Endothelial cell of umbilical vein (primary cell): ENCODE measurements around the gene HRK. TPM values are rescaled to one million over a fixed set of nuclear protein-coding genes. Genes with fewer than 3 reads are reported as not detected.

Experiments
- BruUV-seq: library from RNA; stranded (reverse); fragments of 400-500 nt; replicated peaks from 2 replicates; lab custom pipeline; 2021; lab: Mats Ljungman, UMichigan
- CTCF ChIA-PET: fragments of 300-600, 350-600 bp; sonication (Branson Sonifier 250); formaldehyde crosslinking; loops from one replicate; lab custom pipeline; 2021; ENCODE audit warnings: antibody characterized with exemption, inconsistent platforms; lab: Charles Lee
- POLR2A ChIA-PET: fragments of 300-600, 350-600 bp; sonication (Branson Sonifier 250); formaldehyde crosslinking; loops from one replicate; lab custom pipeline; 2021; ENCODE audit warnings: antibody characterized with exemption, inconsistent platforms; lab: Charles Lee
- DNase-seq: peaks from one replicate; pipeline ENCODE4 v3.0.0-alpha.2; 2011; ENCODE audit warnings: low read depth, low spot score
- FAIRE-seq: peaks from 2 replicates; lab custom pipeline; 2011; peaks lifted over from hg19 to GRCh38; lab: Jason Lieb, UNC
- H2AFZ ChIP-seq: 2 replicates; pipeline ENCODE4 v1.6.0; 2012; ENCODE audit warnings: low read depth, low read length, control low read depth, inconsistent platforms
- H3K27ac ChIP-seq: 2 replicates; pipeline ENCODE4 v1.5.1; 2011; ENCODE audit warnings: low read depth, mild to moderate bottlenecking, control low read depth, low read length, moderate library complexity; ENCODE audit not compliant: insufficient read depth
- H3K27me3 ChIP-seq, 2 experiments: 2 replicates each; pipeline versions ENCODE4 v1.6.0 to v1.6.1; 2011; ENCODE audit warnings: low read length in 2 of 2, mixed read lengths in 1 of 2; ENCODE audit not compliant: control insufficient read depth in 2 of 2, insufficient read depth in 2 of 2
- H3K36me3 ChIP-seq, 2 experiments: 2 replicates in 1 of 2; 3 replicates in 1 of 2; pipeline ENCODE4 v1.5.1; 2011; ENCODE audit warnings: low read length in 2 of 2, mild to moderate bottlenecking in 1 of 2, moderate library complexity in 1 of 2; ENCODE audit not compliant: control insufficient read depth in 2 of 2, insufficient read depth in 2 of 2; ENCODE audit errors: extremely low read depth in 1 of 2
- H3K4me1 ChIP-seq: 3 replicates; pipeline ENCODE4 v1.5.1; 2011; ENCODE audit warnings: mild to moderate bottlenecking, low read length; ENCODE audit not compliant: control insufficient read depth, insufficient read depth; ENCODE audit errors: extremely low read depth
- H3K4me2 ChIP-seq: 2 replicates; pipeline ENCODE4 v1.6.1; 2011; ENCODE audit warnings: low read length, control low read depth, mixed read lengths; ENCODE audit not compliant: insufficient read depth
- H3K4me3 ChIP-seq, 3 experiments: fragments of 200-600 bp in 1 of 3; sonication (generic), shearing (Covaris generic) in 1 of 3; replicated peaks in 1 of 3; 2 replicates each; pipeline ENCODE4 v1.5.1; 2011 to 2016; ENCODE audit warnings: control low read depth in 3 of 3, low read length in 3 of 3, mild to moderate bottlenecking in 2 of 3, inconsistent platforms in 1 of 3, low read depth in 1 of 3, moderate library complexity in 1 of 3; ENCODE audit not compliant: insufficient read depth in 1 of 3
- H3K79me2 ChIP-seq: 2 replicates; pipeline ENCODE4 v1.6.0; 2012; ENCODE audit warnings: low read length, inconsistent platforms; ENCODE audit not compliant: control insufficient read depth, insufficient read depth
- H3K9ac ChIP-seq: replicated peaks from 2 replicates; pipeline ENCODE3; 2011; ENCODE audit warnings: low read length, control low read depth; ENCODE audit not compliant: insufficient read depth; ENCODE audit errors: extremely low read depth
- H3K9me1 ChIP-seq: replicated peaks from 3 replicates; pipeline ENCODE4 v1.6.0; 2011; ENCODE audit warnings: mild to moderate bottlenecking, low read length; ENCODE audit not compliant: control insufficient read depth, insufficient read depth; ENCODE audit errors: extremely low read depth
- H3K9me3 ChIP-seq: replicated peaks from 2 replicates; pipeline ENCODE4 v1.5.1; 2012; ENCODE audit warnings: low read length, inconsistent platforms; ENCODE audit not compliant: control insufficient read depth, insufficient read depth
- H4K20me1 ChIP-seq: replicated peaks from 2 replicates; pipeline ENCODE3; 2011; ENCODE audit warnings: mild to moderate bottlenecking, low read length; ENCODE audit not compliant: control insufficient read depth, insufficient read depth; ENCODE audit errors: extremely low read depth
- EZH2 ChIP-seq: IDR thresholded peaks from 2 replicates; pipeline ENCODE4 v1.6.1; 2012; ENCODE audit warnings: borderline replicate concordance, low read depth, mild to moderate bottlenecking, moderate library complexity, low read length, inconsistent platforms; ENCODE audit not compliant: severe bottlenecking
- FOS ChIP-seq: IDR thresholded peaks from 2 replicates; pipeline ENCODE4 v1.6.1; 2011; ENCODE audit warnings: mild to moderate bottlenecking, low read length, moderate library complexity, borderline replicate concordance; ENCODE audit not compliant: insufficient read depth
- JUN ChIP-seq: IDR thresholded peaks from 2 replicates; pipeline ENCODE4 v1.6.1; 2011; ENCODE audit warnings: borderline replicate concordance, low read depth; ENCODE audit not compliant: insufficient read length, insufficient read depth
- POLR2A ChIP-seq: IDR thresholded peaks from 2 replicates; pipeline ENCODE4 v1.6.1; 2012; ENCODE audit warnings: low read depth, mild to moderate bottlenecking, control low read depth, low read length
- POLR2AphosphoS5 ChIP-seq: IDR thresholded peaks from 2 replicates; pipeline ENCODE4 v1.6.1; 2012; ENCODE audit warnings: low read depth, mild to moderate bottlenecking, control low read depth, low read length, moderate library complexity; ENCODE audit not compliant: insufficient read depth
- dilution Hi-C: fragments of 300-500 bp; cut with MboI; formaldehyde crosslinking; loops from one replicate; pipeline ENCODE4 v1.15.0; 2019; ENCODE audit warnings: low sequenced_read_pairs; ENCODE audit not compliant: extremely low pct_ligation_motif_present
- intact Hi-C: fragments of 100-400 bp; cut with micrococcal nuclease; formaldehyde crosslinking; loops from one replicate; pipeline ENCODE4 v1.10.0; 2022
- polyA plus RNA-seq, 4 experiments: library from polyadenylated mRNA; depleted of rRNA in 3 of 4; stranded (reverse) in 3 of 4; unstranded in 1 of 4; fragments of >200 nt; gene quantifications; 2 replicates each; pipeline versions ENCODE4 v1.2.1 to v1.2.3, GENCODE V29; 2011 to 2012; ENCODE audit warnings: missing spikeins in 1 of 4
- total RNA-seq: library from RNA; stranded (reverse); gene quantifications from 2 replicates; pipeline ENCODE4 v1.2.3, GENCODE V29; 2021
- TF ChIP-seq, protein P1 (sequence below), 2 donors: IDR thresholded peaks; 1 replicate in 1 of 2; 2 replicates in 1 of 2; pipeline ENCODE4 v1.5.1; 2011; ENCODE audit warnings: low read length in 2 of 2, mild to moderate bottlenecking in 2 of 2, moderate library complexity in 2 of 2, control low read depth in 1 of 2, inconsistent platforms in 1 of 2, low read depth in 1 of 2; ENCODE audit not compliant: insufficient read depth in 1 of 2; ENCODE audit errors: extremely low read depth in 1 of 2

Gene HRK
- total and polyA plus RNA-seq, 2 donors (not counting 3 experiments of a cell fraction or from before 2014, with no cell fraction given), result not detected

DNA sequence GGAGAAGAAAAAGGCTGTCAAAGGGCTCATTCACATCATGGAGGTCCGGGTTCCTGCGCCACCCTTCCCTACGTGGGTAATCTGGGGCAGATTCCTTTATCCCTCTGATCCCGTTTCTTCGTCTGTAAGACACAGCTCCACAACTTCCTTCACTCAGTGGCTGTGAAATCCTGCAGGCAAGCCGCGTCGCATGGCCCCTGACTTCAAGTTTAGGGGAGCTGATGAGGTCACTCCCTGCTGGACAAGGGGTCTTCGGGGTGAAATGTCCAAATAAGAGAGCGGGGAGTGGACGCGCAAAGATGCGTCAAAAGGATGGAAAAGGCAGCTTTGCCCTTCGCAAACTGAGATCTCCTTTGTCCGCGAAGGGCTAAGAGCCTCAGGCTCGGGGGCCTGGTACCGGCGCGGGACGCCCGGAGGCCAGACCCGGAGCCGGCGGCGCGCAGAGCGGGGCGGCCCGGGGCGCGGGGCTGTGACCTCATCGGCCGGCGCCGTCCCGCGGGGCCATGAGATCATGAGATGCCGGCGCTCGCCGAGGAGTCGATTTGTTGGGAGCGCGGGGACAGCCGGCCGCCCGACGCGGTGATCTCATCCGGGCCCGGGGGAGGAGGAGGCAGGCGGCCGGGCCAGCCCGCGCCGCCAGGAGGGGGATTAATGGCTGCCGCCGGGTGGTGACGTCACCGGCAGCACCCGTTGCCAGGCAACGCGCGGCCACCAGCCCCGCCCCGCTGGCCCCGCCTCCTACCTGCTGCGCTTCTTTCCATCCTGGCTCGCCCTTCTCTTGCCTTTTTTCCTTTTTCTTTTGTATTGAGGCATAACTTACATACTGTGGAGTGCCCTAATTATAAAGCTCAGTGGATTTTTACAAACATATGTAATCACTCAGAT is 62.1 kb downstream of the HRK start:
- intact Hi-C loops, result loop anchor here (1.0 to 2.0 kb wide), 3 partner anchors 46 to 92 kb away; partner anchors contain the start of genes FBXW8, RNFT2 and SPRING1
- H4K20me1 ChIP-seq, result no peaks in the 10 kb centered on the region
- H3K9ac ChIP-seq, result peak overlapping the region; percentile 100
- H3K4me1 ChIP-seq, result peaks cover 13% of the 10 kb centered on the region
- H2AFZ ChIP-seq, result peak overlapping the region; percentile 98
- peak overlapping the region; percentile 74 for H3K4me2 ChIP-seq
- no peaks in the 10 kb centered on the region for H3K36me3 ChIP-seq
- TSS peak; percentile 85 for BruUV-seq
- dilution Hi-C loops, result no loop called here
- H3K27ac ChIP-seq, result peak overlapping the region; percentile 86
- H3K4me3 ChIP-seq, result peak overlapping the region; percentile 62 to 84 (median 76)
- no peaks in the 10 kb centered on the region for H3K9me1 ChIP-seq
- peaks cover 0 to 1% of the 10 kb centered on the region in 2 experiments for H3K27me3 ChIP-seq
- FAIRE-seq, result peak; percentile 87
- no peaks in the 10 kb centered on the region for H3K79me2 ChIP-seq
- DNase-seq, result peak; percentile 89
- ChIA-PET POLR2A (no interaction called here), CTCF (no interaction called here)
- H3K9me3 ChIP-seq, result no peaks in the 10 kb centered on the region
- no peak for TF ChIP-seq EZH2
- peak; percentile 68 for TF ChIP-seq POLR2A
- TF ChIP-seq JUN, result peak; percentile 67
- TF ChIP-seq FOS, result peak; percentile 56
- TF ChIP-seq POLR2AphosphoS5, result peak; percentile 88
- TF ChIP-seq, protein P1, sequence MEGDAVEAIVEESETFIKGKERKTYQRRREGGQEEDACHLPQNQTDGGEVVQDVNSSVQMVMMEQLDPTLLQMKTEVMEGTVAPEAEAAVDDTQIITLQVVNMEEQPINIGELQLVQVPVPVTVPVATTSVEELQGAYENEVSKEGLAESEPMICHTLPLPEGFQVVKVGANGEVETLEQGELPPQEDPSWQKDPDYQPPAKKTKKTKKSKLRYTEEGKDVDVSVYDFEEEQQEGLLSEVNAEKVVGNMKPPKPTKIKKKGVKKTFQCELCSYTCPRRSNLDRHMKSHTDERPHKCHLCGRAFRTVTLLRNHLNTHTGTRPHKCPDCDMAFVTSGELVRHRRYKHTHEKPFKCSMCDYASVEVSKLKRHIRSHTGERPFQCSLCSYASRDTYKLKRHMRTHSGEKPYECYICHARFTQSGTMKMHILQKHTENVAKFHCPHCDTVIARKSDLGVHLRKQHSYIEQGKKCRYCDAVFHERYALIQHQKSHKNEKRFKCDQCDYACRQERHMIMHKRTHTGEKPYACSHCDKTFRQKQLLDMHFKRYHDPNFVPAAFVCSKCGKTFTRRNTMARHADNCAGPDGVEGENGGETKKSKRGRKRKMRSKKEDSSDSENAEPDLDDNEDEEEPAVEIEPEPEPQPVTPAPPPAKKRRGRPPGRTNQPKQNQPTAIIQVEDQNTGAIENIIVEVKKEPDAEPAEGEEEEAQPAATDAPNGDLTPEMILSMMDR (IDR thresholded peaks at IDR 0.05; ENCODE audit: extremely low read depth in 1 of 2, insufficient read depth in 1 of 2, low read depth in 1 of 2, low read length in 2 of 2), result no peak
